Hematopoietic multipotent progenitor cell treated with erythropoietin and hydrocortisone succinate and interleukin-3 and kit ligand, for 17 days (in vitro differentiated cells): ENCODE results near the gene ABHD1.

ENCODE experiments used
- DNase-seq: peaks from one replicate; pipeline ENCODE4 v3.0.0-alpha.2; 2015; ENCODE audit warnings: low spot score

Gene ABHD1

GRCh38 chr2:27135478-27135955 is 11.9 kb downstream of the ABHD1 start:
- no peak for DNase-seq

GRCh38 chr2:27136751-27137150 is 13.1 kb downstream of the ABHD1 start:
- DNase-seq = no peak

GRCh38 chr2:27137322-27137935 is 13.8 kb downstream of the ABHD1 start:
- DNase-seq = no peak

GRCh38 chr2:27138111-27138510 is 14.5 kb downstream of the ABHD1 start:
- no peak for DNase-seq

GRCh38 chr2:27139310-27139709 is 15.7 kb downstream of the ABHD1 start, which contains the start of gene PRR30:
TSS of gene PRR30 (minus strand) at chr2:27139410. CDS start at chr2:27138329, 1,081 bp downstream.
- no peak for DNase-seq

- DNase-seq = no peak
Observed at GRCh38 chr2:27143285-27143684, 19.7 kb downstream of the ABHD1 start.

GRCh38 chr2:27145682-27146081 is 22.1 kb downstream of the ABHD1 start:
- no peak for DNase-seq

GRCh38 chr2:27147935-27148334 is 24.3 kb downstream of the ABHD1 start:
- DNase-seq = no peak

- no peak for DNase-seq
Observed at GRCh38 chr2:27148801-27149439, 25.3 kb downstream of the ABHD1 start, which contains the start of gene TCF23. TSS of gene TCF23 (plus strand) at chr2:27149004. CDS start at chr2:27149134, 130 bp downstream.

GRCh38 chr2:27149570-27150405 is 26.2 kb downstream of the ABHD1 start:
- no peak for DNase-seq

GRCh38 chr2:27150639-27151230 is 27.1 kb downstream of the ABHD1 start:
- no peak for DNase-seq

- no peak for DNase-seq
Observed at GRCh38 chr2:27152102-27152795, 28.6 kb downstream of the ABHD1 start.

- DNase-seq = no peak
Observed at GRCh38 chr2:27152796-27153464, 29.3 kb downstream of the ABHD1 start.

GRCh38 chr2:27154488-27154887 is 30.9 kb downstream of the ABHD1 start:
- no peak for DNase-seq

GRCh38 chr2:27155069-27155520 is 31.5 kb downstream of the ABHD1 start:
- no peak for DNase-seq

GRCh38 chr2:27158468-27158867 is 34.9 kb downstream of the ABHD1 start:
- no peak for DNase-seq

- DNase-seq = no peak
Observed at GRCh38 chr2:27159271-27159670, 35.7 kb downstream of the ABHD1 start.

GRCh38 chr2:27160191-27160590 is 36.6 kb downstream of the ABHD1 start:
- no peak for DNase-seq

- DNase-seq = no peak
Observed at GRCh38 chr2:27162151-27163121, 38.8 kb downstream of the ABHD1 start.
